Esophagus squamous epithelium (tissue), 4 donors: ENCODE results near the gene AMD1. TPM values are rescaled to one million over a fixed set of nuclear protein-coding genes. Genes with fewer than 3 reads are reported as not detected.

Experiments
- small RNA-seq, 4 donors: library from RNA; depleted of rRNA; stranded (forward); fragments of <200 nt; gene quantifications; one replicate each; pipeline ENCODE3, GENCODE V24; 2016
- total RNA-seq, 4 donors: library from RNA; depleted of rRNA; stranded (reverse); fragments of >200 nt; gene quantifications; one replicate each; pipeline ENCODE4 v1.1.0, GENCODE V29; 2016

Gene AMD1
- total RNA-seq, 4 donors from 2014 or later = 53.6 to 116 (median 103) TPM

Small RNAs within 50 kb of the gene (small RNA-seq; reads per million reads assigned to genes)
- gene RNU6-1115P = 0 reads per million in 4 donors
- 0 reads per million in 4 donors for gene SNORA40C

Other genes with a start within 250 kb of the AMD1 start
- 10 to 100 TPM; 10.8 to 13.2 (median 12.1) TPM for gene CDK19, start 59.3 kb upstream of the AMD1 start, total RNA-seq
- gene GTF3C6, start 83.9 kb downstream of the AMD1 start, total RNA-seq = 10 to 100 TPM; 28.9 to 75.4 (median 45.6) TPM
- gene RPF2, start 107.3 kb downstream of the AMD1 start, total RNA-seq = 10 to 100 TPM; 16.7 to 27.7 (median 22.0) TPM
- gene SLC16A10, start 212.7 kb downstream of the AMD1 start, total RNA-seq = 1 to 10 TPM in 3 of 4 donors, under 1 TPM in 1; 0.15 to 3.4 (median 1.6) TPM